ENCODE data around the gene ZNF786. TPM values are rescaled to one million over a fixed set of nuclear protein-coding genes. Genes with fewer than 3 reads are reported as not detected.

The ZNF786 gene
- total RNA-seq, 4 donors from 2014 or later, result 6.1 to 8.6 (median 7.0) TPM

DNA sequence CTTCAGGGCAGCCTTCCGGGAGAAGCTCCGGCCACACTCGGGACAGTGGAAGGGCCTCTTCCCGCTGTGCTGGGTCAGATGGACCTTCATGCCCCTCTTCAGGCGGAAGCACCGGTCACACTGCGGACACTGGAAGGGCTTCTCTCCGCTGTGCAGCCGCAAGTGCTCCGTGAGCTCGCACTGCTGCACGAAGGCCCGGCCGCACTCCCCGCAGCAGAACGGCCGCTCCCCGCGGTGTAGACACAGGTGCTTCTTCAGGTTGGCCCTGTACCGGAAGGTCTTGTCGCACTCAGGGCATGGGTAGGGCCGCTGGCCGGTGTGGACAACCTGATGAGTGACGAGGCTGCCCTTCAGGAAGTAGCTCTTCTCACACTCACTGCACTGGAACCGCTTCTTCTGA is 14.2 kb upstream of the ZNF786 start:
- 85% methylated on average over 7 of the region's 25 CpGs; no CpG with 5 or more reads in 1 of the 2 donors for WGBS, 2 donors (ENCODE audit: low coverage in 1 of 2)
- Histone ChIP-seq H3K36me3 (peaks cover 0 to 35% of the 10 kb centered on the region in 2 donors), H3K27me3 (no peaks in the 10 kb centered on the region), H3K4me1 (no peaks in the 10 kb centered on the region), H3K4me3 (no peak overlapping the region), H3K27ac (no peak overlapping the region), H3K9me3 (no peaks in the 10 kb centered on the region)
- ATAC-seq, result no peak
- TF ChIP-seq, protein P1, sequence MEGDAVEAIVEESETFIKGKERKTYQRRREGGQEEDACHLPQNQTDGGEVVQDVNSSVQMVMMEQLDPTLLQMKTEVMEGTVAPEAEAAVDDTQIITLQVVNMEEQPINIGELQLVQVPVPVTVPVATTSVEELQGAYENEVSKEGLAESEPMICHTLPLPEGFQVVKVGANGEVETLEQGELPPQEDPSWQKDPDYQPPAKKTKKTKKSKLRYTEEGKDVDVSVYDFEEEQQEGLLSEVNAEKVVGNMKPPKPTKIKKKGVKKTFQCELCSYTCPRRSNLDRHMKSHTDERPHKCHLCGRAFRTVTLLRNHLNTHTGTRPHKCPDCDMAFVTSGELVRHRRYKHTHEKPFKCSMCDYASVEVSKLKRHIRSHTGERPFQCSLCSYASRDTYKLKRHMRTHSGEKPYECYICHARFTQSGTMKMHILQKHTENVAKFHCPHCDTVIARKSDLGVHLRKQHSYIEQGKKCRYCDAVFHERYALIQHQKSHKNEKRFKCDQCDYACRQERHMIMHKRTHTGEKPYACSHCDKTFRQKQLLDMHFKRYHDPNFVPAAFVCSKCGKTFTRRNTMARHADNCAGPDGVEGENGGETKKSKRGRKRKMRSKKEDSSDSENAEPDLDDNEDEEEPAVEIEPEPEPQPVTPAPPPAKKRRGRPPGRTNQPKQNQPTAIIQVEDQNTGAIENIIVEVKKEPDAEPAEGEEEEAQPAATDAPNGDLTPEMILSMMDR (IDR thresholded peaks at IDR 0.05), result no peak
- TF ChIP-seq POLR2AphosphoS5 (IDR thresholded peaks at IDR 0.05) (no peak), EP300 (IDR thresholded peaks at IDR 0.05) (no peak), POLR2A (IDR thresholded peaks at IDR 0.05) (no peak)

DNA sequence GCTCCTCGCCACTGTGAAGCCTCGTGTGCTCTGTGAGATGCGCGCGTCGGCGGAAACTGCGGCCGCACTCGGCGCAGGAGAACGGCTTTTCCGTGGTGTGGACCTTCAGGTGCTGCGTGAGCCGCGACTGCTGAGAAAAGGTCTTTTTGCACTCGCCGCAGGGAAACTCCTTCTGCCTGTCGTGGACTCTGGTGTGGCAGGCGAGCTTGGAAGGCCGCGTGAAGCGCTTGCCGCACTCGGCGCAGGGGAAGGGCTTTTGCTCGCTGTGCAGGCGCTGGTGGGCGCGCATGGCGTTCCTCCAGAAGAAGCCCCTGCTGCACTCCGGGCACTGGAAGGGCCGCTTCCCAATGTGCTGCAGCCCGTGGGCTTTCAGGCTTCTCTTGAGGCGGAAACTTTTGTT is 13.7 kb upstream of the ZNF786 start:
- H3K36me3 ChIP-seq, result peaks cover 0 to 35% of the 10 kb centered on the region in 2 donors
- H3K27ac ChIP-seq, result no peak overlapping the region
- no peak for TF ChIP-seq EP300 (IDR thresholded peaks at IDR 0.05)
- no peak for TF ChIP-seq POLR2A (IDR thresholded peaks at IDR 0.05)
- no peak for TF ChIP-seq POLR2AphosphoS5 (IDR thresholded peaks at IDR 0.05)
- TF ChIP-seq, protein P1 (IDR thresholded peaks at IDR 0.05), result no peak
- no CpG with 5 or more reads among the region's 35 CpGs for WGBS, 2 donors (ENCODE audit: low coverage in 1 of 2)
- no peak for ATAC-seq
- H3K4me3 ChIP-seq, result no peak overlapping the region
- H3K9me3 ChIP-seq, result no peaks in the 10 kb centered on the region
- no peaks in the 10 kb centered on the region for H3K27me3 ChIP-seq
- no peaks in the 10 kb centered on the region for H3K4me1 ChIP-seq

DNA sequence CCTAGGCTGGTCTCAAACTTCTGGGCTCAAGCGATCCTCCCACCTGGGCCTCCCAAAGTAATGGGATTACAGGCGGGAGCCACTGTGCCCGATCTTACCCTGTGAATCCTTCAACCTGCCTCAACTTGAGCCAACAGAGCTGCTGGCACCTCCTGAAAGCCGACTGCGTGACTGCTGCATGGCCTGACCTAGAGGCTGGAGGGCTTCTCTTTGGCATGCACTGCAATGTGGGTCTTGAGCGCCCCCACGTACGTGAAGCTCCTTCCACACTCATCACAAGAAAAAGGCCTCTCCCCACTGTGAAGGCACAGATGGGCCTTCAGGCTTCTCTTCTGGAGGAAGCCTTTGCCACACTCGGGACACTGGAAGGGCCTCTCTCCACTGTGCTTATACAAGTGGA is 12.9 kb upstream of the ZNF786 start:
- Histone ChIP-seq H3K9me3 (no peaks in the 10 kb centered on the region), H3K36me3 (peaks cover 0 to 35% of the 10 kb centered on the region in 2 donors), H3K27ac (no peak overlapping the region), H3K4me3 (no peak overlapping the region), H3K27me3 (no peaks in the 10 kb centered on the region), H3K4me1 (no peaks in the 10 kb centered on the region)
- ATAC-seq, result no peak
- TF ChIP-seq, protein P1 (IDR thresholded peaks at IDR 0.05), result no peak
- no peak for TF ChIP-seq EP300 (IDR thresholded peaks at IDR 0.05)
- no peak for TF ChIP-seq POLR2A (IDR thresholded peaks at IDR 0.05)
- TF ChIP-seq POLR2AphosphoS5 (IDR thresholded peaks at IDR 0.05), result no peak
- WGBS, 2 donors (ENCODE audit: low coverage in 1 of 2), result 95% methylated on average over 3 of the region's 9 CpGs; no CpG with 5 or more reads in 1 of the 2 donors

DNA sequence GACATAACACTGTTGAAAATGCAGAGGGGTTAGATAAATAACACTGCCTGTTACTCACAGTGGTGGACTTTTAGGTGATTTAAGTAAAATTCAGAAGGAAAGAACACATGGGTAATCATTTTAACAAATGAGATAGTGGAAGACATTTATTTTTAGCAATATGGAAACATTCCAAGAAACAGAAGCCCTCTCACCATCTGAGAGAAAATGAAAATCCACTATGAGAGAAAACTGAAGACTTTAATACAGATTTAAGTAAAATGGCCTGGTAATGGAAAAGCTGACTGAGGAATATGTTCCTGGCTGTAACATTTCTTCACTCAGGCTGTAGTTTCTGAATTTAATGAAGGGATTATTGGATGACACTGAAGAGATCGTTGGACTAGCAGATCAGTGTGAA is 12.1 kb upstream of the ZNF786 start:
- H3K27me3 ChIP-seq, result no peaks in the 10 kb centered on the region
- TF ChIP-seq, protein P1 (IDR thresholded peaks at IDR 0.05), result no peak
- TF ChIP-seq EP300 (IDR thresholded peaks at IDR 0.05) (no peak), POLR2AphosphoS5 (IDR thresholded peaks at IDR 0.05) (no peak), POLR2A (IDR thresholded peaks at IDR 0.05) (no peak)
- H3K9me3 ChIP-seq, result no peaks in the 10 kb centered on the region
- no peak overlapping the region for H3K4me3 ChIP-seq
- peaks cover 0 to 35% of the 10 kb centered on the region in 2 donors for H3K36me3 ChIP-seq
- no peak overlapping the region for H3K27ac ChIP-seq
- no peak for ATAC-seq
- WGBS, 2 donors (ENCODE audit: low coverage in 1 of 2), result 57 to 63% methylated on average over 1 of the region's 1 CpG
- no peaks in the 10 kb centered on the region for H3K4me1 ChIP-seq

DNA sequence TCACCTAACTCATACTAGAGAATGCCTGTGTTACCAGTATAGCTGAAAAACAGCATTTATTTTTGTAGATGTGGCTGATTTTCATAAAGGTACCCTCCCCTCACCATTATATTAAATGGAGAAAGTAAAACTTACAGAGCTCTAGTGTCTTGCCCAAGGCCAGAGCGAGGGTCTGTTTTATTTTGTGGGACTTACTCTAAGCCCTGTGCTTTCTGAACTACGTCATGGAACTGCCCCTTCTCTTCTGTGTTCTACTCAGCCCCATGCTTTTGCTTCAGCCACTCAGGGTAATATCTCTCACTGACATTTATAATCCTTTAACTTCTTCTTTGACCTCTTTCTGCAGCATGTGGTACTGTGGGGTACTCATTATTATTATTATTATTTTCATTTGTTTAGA is 10.3 kb upstream of the ZNF786 start:
- no peaks in the 10 kb centered on the region for H3K9me3 ChIP-seq
- peaks cover 0 to 29% of the 10 kb centered on the region in 2 donors for H3K36me3 ChIP-seq
- no peak for TF ChIP-seq EP300 (IDR thresholded peaks at IDR 0.05)
- TF ChIP-seq, protein P1 (IDR thresholded peaks at IDR 0.05), result no peak
- H3K4me1 ChIP-seq, result no peaks in the 10 kb centered on the region
- ATAC-seq, result no peak
- no peak overlapping the region for H3K4me3 ChIP-seq
- no peaks in the 10 kb centered on the region for H3K27me3 ChIP-seq
- no peak overlapping the region for H3K27ac ChIP-seq
- 91 to 100% methylated on average over 2 of the region's 2 CpGs for WGBS, 2 donors (ENCODE audit: low coverage in 1 of 2)
